KBM-7 (cell line): ENCODE measurements around the gene DEPDC7.
A peak's percentile ranks its signal among the peaks of the same experiment; 100 is the strongest.
"Not testable (repeated sequence)": the region's sequence is repeated elsewhere in the genome, so short reads cannot be mapped to it uniquely, and the experiment has no call there.

Experiments
- DNase-seq: peaks from one replicate; pipeline ENCODE4 v3.0.0-alpha.2; 2015
- in situ Hi-C: fragments of 300-500 bp; cut with MboI; formaldehyde crosslinking; loops from 2 replicates; pipeline ENCODE4 v1.14.3; 2020; ENCODE audit warnings: low sequenced_read_pairs, low pct_unique_long_range_greater_than_20kb, mixed read lengths

DEPDC7 gene

DNA sequence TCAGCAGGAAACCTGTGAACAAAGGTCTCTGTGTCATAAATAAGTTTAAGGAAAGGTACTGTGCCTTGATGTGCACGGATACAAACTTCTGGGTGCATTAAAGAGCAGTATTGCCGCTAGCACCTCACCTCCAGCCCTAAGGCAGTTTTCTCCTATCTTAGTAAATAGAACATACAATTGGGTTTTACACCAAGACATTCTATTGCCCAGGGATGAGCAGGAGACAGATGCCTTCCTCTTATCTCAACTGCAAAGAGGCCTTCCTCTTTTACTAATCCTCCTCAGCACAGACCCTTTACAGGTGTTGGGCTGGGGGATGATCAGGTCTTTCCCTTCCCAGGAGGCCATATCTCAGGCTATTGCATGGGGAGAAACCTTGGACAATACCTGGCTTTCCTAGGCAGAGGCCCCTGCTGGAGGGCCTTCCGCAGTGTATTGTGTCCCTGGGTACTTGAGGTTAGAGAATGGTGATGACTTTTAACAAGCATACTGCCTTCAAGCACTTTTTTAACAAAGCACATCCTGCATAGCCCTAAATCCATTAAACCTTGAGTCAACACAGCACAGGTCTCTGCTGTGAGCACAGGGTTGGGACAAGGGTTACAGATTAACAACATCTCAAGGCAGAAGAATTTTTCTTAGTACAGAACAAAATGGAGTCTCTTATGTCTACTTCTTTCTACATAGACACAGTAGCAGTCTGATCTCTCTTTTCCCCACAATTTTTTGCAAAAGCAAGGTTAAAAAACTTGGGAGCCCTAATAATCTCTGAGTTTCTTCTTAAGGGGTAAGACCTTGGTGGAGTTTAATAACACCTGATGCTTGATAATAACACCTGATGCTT is 34.1 kb downstream of the DEPDC7 start:
- peak; percentile 26 for DNase-seq
- in situ Hi-C loops, result not testable (repeated sequence)

DNA sequence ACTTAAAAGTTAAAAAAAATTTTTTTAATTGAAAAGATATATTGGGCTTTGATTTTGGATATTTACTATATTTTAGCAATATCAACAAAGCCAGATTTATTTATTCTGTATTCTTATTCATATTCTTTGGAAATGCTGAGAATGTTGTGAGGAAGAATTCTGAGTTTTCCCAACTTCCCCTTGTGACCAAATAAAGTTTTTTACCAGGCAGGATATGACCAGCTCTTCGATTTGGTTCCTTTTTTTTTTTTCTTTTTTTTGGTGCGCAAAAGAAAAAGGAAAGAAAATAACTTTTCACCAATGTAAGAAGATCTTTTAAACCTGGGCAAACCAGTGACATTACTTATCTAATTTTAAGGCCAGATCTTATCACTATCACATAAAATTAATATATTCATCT is 36.6 kb downstream of the DEPDC7 start:
- DNase-seq, result peak; percentile 19
- in situ Hi-C loops, result no loop called here

DNA sequence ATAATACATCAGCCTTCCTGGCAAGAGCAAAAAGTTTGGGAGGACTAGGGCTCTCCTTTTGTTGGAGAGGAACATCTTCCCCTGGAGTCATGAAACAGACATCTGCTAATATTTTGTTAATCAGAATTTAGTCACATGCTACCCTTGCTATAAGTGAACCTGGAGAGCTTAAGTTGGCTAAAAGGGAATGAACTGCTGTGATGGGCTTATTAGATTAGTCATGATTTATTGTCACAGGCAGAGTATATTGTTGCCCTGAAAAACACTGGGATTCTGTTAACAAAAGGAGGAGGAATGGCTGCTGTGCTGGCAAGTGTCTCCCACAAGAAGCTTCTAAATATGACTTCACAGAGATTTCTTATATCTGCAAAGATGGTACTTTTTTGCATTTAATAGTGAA is 39.7 kb downstream of the DEPDC7 start:
- in situ Hi-C loops, result no loop called here
- DNase-seq, result no peak

DNA sequence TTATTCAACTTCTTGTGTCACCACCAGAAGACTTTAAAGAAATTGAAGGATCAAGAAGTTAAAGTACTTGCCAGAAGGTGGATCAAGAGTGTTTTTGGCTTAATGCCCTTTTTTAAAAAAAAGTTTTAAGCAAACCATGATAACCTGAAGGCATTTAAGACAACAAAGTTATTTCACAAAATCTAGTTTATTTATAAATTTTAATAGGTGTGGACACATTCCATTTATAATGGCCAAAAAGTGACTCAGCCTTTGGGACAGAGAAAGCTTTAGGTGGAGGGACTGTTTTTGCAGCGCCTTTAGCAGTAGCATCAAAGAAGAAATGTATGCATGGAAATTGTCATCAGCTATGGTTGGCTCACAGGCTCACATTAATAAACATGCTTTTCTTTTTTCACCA is 41.6 kb downstream of the DEPDC7 start:
- in situ Hi-C loops, result no loop called here

DNA sequence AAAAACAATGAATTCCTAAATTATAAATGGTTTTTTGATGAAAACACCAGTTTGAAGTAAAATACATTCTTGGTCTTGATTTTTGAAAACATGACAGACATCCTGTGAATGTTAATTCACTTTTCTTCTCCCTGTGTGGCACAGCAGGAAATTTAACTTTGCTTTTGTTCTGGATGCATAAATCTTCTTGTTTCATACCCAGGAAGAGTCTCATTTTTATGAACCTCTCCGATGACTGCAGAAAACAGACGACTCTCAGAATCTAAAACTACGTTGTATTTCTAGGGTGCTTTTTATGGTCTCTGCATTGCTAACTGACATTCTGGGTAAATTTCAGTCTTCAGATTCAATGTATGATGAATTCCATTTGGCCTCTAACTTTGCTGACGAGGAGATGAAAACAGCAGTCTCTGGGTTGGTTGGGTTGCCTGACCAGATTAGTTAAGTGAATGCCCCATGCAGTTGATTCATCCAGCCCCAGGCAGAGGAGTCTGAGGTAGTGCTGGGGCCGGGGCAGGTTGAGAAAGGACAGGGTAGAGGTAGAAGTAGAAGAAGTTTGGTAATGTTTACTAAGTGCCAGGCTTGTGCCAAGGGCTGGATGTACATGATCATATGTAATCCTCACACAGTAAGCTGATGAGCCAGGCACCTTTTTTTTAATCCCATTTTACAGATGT is 43.8 kb downstream of the DEPDC7 start:
- in situ Hi-C loops, result no loop called here
- no peak for DNase-seq

More for the DNA sequence above, 41.6 kb downstream of the DEPDC7 start:
- DNase-seq, result no peak

DNA sequence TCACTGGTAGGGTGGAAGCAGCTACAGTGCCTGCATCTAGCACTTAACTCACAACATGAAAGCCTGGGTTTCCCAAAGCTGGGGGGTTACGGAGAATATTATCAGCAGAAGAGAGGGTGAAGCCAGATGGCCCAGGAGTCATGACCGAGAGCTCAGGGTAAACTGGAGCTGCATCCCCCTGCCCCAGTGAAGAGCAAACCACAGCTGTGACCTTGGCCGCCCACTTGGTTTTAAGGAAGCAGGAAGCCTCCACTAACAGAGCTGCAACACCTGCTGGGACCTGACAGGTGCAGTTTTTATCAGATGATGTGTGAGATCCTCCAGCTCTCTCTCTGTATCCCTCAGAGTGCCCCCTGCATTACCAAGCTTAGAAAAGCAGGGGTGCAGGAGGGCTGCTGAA is 44.6 kb downstream of the DEPDC7 start:
- DNase-seq, result no peak
- in situ Hi-C loops, result no loop called here

DNA sequence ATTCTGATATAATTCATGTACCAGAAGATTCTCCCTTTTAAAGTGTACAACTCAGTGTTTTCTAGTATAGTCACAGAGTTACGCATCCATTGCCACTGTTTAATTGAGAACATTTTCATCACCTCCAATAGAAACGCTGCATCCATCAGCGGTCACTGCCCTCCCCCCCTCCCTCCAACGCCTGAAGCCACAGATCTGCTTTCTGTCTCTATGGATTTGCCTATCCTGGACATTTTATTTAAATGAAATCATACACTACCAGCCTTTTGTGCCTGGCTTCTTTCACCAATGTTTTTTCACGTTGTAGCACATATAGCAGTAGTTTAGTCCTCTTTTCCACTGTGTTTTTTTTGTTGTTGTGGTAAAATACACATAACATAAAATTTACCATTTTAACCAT is 46.5 kb downstream of the DEPDC7 start:
- no peak for DNase-seq
- in situ Hi-C loops, result no loop called here

DNA sequence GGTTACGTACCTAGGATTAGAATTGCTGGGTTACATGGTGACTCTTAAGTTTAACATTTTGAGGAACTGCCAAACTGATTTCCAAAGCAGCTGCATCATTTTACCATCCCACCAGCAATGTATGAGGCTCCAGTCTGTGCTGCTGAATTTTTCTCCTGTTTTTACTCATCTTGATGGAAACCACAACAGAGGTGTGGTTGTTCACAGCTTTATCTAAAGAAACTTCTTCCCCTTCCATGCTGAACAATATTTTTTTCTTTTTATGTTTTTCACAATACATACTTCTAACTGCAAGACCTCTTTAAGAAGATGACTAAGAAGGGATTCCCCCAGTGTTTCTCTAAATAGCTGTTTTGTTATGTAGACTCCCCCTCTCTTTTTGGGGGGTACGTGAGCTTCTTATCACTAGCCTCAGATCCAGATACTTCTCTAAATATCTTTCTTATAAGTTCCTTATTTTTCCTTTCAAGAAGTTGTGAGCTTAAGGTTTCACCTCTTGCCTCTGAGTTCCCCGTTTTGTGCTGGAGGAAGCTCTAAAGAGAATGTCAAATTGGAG is 47.7 kb downstream of the DEPDC7 start:
- DNase-seq, result peak; percentile 79

DNA sequence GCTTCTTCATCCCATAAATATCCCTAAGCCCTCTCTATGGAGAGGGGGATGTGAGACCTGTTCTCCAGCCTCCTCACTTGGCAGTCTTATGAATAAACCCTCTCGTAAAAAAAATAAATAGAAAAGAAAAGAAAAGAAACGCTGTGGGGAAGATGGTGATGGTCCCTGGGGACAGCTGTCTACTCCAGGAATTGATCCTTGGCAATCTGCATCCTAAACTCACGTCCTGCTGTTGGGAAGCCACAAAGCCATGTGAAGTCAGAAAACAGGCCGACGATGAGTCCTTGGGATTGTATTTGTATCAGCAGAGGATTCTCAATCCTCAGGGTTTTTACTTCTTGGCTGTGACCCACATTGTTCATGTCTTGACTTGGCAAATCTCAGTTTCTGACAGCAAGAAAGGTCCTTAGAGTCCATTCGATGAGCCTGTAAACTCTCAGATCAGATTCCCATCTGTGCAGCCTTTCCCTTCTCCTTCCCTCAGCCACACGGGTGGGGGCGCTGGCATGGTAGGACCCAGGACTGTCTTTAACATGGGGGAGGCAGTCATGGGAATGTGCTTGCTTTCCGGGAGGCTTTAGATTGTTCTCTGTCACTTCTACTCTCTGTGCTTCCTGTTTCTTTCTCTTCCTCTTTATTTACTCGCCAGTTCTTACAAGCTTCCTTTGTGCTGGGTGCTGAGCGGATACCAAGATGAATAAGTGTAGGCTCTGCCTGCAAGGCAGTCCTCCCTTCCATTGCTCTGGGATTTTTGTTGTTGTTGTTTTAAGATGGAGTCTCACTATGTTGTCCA is 48.6 kb downstream of the DEPDC7 start:
- DNase-seq, result peak; percentile 79
- in situ Hi-C loops, result no loop called here

More for the DNA sequence above, 47.7 kb downstream of the DEPDC7 start:
- in situ Hi-C loops, result no loop called here

DNA sequence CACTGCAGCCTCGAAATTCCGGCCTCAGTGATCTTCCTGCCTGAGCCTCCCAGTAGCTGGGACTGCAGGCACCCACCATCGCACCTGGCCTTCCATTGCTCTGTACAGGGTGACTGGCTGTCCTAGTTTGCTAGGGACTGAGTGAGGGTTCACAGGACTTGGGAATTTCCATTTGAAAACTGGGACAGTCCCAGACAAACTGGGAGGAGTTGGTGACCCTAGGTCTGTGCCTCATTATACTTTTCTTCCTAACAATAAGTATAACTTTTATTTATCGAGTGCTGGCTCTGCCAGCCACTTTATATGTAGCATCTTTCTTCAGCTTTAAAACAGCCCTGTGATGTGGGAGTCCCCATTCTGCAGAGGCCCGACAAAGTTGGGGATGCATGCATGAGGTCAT is 49.2 kb downstream of the DEPDC7 start:
- in situ Hi-C loops, result no loop called here
- DNase-seq, result no peak

DNA sequence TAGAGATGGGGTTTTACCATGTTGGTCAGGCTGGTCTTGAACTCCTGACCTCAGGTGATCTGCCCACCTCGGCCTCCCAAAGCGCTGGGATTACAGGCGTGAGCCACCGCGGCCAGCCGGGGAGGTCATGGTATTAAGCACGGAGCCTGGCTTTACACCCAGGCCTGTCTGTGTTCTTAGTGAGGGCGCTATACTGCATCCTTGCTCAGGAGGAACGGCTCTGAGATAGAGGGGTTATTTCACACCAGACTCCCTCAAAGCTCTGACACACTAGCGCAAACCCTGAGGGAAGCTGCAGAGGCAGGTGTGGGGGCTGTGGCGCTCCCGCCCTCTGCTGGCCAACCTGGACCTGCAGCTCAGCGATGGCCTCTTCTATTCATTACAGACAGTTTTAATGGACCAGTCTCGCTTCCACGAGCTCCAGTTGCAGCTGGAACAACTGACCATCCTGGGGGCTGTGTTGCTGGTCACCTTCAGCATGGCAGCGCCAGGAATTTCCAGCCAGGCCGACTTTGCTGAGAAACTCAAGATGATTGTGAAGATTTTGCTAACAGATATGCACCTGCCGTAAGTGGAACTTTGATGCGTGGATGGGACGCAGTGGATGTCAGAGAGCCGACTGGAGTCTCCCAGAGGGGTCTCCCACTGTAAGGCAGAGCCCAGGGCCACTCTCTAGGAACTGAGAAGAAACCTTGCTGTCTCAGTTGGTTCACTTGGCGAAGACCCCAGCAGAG is 49.9 kb downstream of the DEPDC7 start:
- peak; percentile 86 for DNase-seq
- in situ Hi-C loops, result no loop called here

DNA sequence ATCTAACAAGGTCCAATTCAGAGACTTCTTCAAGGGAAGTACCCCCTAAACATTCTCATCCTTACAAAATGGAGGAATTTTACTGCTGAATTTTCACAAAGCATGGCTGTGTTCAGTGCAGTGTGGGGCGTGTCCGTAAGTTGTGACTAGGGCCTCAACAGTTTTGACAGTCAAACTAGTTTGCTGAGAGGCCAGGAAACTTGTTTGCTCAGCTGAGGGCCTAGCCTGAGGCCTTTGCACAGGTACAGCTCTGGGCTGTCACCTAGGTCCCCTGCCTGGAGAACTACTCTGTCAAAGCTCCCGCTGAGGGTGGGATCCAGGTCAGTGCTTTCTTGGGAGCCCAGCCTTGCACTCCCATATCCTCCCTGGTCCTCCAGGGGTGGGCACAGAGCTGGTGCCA is 51.6 kb downstream of the DEPDC7 start:
- in situ Hi-C loops, result no loop called here
- no peak for DNase-seq

DNA sequence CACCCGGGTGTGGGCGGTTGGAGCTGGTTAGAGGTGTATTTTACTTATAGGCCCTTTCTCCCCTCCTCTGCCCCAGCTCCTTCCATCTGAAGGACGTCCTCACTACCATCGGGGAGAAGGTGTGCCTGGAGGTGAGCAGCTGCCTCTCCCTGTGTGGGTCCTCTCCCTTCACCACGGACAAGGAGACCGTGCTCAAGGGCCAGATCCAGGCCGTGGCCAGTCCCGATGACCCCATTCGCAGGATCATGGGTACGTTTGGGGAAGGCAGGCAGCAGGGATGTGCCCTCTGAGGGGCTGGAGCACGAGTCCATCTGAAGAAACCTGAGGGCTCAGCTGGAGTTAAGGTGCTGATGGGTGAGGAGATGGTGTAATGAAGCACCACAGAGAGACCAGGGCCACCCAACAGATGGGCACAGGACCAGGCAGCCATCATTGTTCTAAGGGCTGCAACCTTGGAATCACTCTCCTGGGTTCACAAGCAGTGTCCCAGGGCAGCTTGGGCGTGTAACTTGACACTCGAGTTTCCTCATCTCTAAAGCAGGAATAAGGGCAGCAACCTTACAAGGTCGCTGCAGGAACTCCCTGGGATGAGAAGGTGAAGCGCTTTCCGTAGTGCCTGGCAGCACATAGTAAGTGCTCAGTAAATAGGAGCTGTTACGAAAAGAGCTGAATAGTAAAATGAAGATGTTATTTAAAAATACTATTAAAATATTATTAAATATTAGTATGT is 53.1 kb downstream of the DEPDC7 start:
- DNase-seq, result no peak
- in situ Hi-C loops, result no loop called here

DNA sequence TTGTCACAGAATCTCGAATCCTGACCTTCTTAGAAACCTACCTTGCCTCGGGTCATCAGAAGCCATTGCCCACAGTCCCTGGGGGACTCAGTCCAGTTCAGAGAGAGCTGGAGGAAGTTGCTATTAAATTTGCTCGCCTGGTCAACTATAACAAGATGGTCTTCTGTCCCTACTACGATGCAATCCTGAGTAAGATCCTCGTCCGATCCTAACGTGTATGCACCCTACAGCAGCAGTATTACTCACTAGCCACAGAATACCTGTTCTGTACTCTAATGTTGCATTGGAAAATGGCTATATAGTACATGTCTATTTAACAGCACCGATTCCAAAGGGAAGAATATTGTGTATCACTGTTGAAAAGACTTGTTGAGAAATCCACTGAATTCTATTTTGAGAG is 56.8 kb downstream of the DEPDC7 start:
- in situ Hi-C loops, result no loop called here
- no peak for DNase-seq
